ENCODE data around the gene PCBP4.

Gene PCBP4

DNA sequence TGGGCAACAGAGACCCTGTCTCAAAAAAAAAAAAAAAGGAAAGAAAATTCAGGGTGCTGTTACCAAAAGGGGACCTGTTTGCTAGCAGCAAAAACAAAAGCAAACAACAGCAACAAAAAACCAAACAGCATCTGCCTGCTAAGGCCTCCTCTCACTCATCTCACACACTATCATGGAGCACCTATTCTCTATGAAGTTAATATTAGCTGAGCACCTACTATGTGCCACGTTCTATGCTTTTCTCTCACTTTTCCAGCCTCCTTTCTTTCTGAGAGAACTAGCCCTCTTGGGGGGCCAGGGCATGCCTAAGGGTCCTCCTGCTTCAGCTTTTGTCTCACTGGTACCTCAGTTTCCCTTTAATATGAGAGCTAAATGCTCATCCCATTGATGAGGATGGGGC lies 12.5 kb downstream of the PCBP4 start:
- DNase-seq: no peak

DNA sequence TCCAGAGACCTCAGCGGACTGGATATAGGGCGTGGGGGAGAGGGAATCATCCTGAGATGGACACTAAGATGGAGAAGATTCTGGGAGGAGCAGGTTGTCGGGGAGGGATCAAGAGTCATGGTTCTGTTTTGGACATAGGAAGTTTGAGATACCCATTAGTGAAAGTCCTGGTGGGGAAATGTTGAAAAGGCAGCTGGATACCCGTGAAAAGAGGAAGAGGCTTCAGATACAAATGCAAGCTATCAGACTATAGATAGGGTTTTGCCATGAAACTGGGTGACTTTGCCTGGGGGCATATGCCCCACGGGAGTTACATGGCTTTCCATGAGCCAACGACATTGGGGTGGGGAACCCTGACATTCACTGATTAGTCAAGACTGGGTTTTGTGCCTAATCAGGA lies 13.1 kb downstream of the PCBP4 start:
- DNase-seq: no peak

DNA sequence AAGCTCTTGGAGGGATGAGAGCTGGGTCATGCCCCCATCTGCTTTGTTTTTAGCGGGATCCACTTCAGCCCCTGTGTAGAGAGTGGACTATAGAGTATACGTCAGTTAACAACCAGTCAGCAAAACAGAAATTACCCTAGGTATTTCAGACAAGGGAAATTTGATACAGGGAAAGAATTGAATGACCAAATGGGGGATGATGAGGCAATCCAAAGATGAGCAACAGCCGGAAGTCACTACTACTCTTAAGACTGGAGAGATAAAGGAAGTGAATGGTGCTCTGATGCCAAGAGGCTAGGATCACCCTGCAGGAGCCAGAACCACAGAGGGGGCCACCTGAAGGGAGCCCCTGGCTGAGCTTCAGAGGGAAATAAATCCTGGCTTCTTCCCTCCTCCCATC lies 13.8 kb downstream of the PCBP4 start:
- DNase-seq: no peak

DNA sequence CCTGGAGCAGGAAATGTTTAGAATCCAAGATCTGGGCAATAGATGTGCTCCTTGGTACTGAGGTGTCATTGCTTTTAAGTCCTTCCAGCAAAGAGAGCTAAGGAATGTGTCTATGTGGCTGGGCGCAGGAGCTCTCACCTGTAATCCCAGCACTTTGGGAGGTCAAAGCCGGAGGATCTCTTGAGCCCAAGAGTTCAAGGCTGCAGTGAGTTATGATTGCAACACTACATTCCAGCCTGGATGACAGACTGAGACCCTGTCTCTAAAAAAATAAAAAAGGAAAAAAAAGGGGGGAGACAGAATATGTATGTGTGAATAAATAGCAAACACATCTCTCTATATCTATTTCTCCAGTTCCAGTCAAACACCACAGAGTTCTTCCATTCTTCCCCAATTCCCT lies 16.4 kb downstream of the PCBP4 start:
- no peak for DNase-seq

DNA sequence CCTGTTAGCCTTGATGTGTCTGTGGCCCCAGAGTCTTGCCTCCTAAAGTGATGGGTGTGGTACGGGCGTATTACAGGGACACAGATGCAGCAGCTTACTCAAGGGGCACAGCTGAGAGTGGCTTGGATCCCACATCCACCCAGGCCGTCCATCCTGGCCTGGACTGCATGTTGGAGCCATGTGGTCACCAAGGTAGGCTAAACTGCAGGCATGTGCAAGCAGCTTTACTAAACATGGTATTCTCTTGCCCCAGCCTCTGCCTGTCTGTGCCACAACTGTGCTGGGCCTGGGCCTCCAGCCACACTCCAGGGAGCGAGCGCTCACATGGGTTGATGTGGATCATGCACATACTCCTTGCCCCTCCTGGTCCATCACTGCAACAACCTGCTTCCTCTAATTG lies 18.1 kb downstream of the PCBP4 start:
- DNase-seq: no peak

DNA sequence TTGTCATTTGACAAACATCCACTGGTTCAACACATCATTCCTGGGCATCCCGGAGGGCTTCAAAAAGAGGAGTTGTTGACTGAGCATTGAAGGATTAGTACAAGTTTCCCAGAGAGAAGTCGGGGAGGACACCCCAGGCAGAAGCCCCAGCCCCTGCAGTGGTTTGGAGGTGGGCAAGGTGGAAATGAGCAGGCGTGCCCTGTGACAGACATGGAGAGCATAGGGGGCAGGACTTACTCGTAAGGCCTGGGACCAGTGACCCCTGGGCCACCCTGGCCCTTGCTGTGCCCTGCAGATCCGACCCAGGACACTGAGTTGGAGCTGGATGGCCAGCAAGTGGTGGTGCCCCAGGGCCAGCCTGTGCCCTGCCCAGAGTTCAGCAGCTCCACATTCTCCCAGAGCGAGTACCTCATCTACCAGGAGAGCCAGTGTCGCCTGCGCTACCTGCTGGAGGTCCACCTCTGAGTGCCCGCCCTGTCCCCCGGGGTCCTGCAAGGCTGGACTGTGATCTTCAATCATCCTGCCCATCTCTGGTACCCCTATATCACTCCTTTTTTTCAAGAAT lies 19.2 kb downstream of the PCBP4 start:
- DNase-seq: no peak

DNA sequence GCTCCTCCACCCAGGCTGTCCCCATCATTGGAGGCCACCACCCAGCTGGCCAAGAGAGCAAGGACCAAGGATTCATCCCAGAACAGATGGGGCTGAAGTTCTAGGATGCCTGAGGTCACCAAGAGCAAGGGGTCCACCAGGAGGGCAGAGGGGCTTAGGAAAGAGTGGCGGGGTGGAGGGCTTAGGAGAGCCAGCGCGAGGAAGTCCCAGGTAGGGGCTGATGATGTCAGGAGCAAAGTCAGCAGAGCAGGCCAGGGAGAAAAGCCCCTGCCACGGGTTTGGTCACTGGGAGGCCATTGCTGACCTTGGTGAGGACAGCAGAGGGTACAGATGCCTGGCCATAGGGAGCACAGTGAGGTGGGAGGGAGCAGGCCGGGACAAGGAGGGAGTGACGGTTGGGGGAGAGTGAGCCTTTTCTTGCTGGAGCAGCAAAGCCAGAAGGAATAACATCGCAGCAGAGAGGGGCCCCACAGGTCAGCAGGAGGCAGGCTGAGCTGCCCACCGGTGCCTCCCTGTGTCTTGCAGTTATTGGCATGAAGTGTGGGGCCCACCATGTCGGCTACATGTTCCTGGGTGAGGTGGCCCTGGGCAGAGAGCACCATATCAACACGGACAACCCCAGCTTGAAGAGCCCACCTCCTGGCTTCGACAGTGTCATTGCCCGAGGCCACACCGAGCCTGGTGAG lies 19.9 kb downstream of the PCBP4 start:
- DNase-seq: peak; percentile 12

DNA sequence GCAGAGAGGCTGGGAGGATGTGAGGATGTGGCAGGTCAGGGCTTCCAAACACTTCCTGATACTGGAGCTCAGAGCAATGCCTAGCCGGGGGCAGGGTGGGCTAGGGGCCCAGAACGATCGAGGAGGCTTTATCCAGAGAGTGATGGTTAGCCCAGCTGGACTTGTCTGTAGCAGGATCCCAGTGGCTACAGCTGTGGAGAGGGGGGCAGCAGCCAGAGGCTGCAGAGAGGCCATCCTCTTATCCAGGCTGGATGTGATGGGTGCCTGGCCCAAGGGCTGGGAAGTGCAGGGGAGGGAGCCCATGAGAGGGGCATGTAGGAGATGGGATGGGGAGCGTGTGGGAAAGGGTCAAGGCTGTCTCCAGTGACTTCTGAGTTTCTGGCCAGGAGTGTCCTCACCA lies 20.5 kb downstream of the PCBP4 start:
- DNase-seq: peak; percentile 9

DNA sequence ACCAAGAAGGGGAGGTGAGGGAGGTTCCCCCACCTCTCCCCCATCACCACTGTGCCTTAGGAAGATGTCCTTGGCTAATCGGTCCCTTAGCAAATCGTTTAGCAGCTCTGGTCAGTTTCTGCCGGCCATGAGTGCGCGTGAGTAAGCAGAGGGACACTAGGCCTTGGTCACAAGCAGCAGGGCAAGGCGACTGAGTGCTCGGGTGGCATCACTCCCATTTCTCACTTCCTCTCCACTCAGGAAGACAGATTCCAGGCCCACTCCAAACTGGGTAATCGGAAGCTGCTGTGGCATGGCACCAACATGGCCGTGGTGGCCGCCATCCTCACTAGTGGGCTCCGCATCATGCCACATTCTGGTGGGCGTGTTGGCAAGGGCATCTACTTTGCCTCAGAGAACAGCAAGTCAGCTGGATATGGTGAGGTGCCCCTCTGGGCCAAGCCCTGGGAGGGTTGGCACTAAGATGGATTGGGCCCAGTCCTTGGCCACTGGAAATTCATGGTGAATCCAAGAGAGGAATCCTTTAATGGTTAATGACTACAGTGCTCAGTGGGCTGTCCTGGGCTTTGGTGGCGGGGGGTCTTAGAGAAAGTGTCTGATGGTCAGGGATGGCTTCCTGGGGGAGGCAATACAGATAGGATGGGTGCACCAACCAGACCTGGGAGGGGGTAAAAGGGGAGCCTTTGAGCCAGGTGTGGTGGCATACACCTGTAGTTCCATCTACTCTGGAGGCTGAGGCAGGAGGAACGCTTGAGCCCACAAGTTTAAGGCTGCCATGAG lies 21.1 kb downstream of the PCBP4 start:
- peak; percentile 11 for DNase-seq

DNA sequence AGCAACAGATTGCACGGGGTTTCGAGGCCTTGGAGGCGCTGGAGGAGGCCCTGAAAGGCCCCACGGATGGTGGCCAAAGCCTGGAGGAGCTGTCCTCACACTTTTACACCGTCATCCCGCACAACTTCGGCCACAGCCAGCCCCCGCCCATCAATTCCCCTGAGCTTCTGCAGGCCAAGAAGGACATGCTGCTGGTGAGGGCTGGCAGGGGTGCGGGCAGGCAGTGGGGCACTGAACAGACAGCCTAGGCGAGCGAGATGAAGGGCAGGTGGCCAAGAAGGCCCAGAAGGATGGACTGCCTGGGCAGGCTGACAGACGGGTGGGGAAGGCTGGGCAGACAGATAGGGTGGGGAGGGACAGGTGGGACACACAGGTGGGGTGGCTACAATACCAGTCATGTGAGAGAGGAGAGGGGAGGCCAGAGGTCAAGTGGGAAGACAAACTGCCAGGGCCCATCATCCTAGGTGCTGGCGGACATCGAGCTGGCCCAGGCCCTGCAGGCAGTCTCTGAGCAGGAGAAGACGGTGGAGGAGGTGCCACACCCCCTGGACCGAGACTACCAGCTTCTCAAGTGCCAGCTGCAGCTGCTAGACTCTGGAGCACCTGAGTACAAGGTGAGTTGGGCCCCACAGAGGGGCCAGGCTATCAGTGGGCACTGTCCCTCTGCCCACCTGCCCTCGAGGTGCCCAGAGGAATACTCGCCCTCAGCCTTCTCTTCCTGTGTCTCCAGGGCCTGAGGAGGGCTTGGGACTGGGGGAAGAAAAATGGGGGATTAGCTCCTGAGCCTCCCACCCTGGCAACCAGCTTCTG lies 22.0 kb downstream of the PCBP4 start:
- peak; percentile 17 for DNase-seq

DNA sequence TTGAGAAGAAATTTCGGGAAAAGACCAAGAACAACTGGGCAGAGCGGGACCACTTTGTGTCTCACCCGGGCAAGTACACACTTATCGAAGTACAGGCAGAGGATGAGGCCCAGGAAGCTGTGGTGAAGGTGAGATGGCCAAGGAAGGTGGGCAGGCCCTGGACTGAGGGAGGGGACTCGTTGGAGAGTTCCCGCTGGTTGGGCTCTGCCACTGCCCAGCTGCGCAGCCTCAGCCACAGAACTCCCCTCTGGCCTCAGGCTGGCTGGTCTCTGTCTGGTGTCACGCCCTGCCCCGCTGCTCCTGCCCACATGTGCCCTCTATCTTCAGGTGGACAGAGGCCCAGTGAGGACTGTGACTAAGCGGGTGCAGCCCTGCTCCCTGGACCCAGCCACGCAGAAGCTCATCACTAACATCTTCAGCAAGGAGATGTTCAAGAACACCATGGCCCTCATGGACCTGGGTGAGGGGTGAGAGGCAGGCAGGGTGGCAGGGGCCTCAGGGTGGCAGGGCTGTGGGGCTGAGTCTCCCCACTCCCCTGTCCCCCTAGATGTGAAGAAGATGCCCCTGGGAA lies 22.7 kb downstream of the PCBP4 start:
- DNase-seq: no peak

DNA sequence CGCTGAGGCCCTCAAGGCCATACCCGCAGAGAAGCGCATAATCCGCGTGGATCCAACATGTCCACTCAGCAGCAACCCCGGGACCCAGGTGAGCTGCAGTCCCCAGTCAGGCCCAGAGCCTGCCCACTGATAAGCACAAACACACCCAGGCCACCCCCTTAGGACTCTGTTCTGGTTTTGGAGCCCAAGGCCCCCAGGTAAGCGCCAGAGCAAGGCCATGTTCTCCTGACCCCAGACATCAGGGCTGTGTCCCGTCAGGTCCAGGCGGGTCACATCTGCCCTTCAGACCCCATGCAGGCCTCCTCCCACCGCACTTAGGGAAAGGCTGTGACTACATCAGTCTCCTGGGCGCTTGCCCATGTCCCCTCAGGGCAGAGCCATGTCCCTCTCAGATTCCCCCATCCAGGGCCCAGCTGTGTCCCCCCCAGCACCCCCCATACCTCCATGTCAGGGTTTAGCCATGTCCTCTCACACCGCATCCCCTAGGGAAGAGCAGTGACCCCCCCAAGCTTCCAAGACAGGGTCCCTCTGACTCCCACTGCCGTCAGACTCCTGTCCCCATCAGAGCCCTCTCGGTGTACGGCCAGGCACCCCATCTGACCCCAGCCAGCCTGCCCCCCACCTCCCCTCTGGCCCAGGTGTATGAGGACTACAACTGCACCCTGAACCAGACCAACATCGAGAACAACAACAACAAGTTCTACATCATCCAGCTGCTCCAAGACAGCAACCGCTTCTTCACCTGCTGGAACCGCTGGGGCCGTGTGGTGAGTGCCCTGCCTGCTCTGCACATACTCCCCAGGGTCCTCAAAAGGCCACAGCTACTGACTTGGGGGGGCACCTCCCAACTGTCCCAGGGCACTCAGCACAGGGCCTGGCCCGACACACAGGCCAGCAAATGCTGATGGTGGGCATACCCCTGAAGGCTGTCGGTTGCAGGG lies 23.5 kb downstream of the PCBP4 start:
- DNase-seq: peak; percentile 23

DNA sequence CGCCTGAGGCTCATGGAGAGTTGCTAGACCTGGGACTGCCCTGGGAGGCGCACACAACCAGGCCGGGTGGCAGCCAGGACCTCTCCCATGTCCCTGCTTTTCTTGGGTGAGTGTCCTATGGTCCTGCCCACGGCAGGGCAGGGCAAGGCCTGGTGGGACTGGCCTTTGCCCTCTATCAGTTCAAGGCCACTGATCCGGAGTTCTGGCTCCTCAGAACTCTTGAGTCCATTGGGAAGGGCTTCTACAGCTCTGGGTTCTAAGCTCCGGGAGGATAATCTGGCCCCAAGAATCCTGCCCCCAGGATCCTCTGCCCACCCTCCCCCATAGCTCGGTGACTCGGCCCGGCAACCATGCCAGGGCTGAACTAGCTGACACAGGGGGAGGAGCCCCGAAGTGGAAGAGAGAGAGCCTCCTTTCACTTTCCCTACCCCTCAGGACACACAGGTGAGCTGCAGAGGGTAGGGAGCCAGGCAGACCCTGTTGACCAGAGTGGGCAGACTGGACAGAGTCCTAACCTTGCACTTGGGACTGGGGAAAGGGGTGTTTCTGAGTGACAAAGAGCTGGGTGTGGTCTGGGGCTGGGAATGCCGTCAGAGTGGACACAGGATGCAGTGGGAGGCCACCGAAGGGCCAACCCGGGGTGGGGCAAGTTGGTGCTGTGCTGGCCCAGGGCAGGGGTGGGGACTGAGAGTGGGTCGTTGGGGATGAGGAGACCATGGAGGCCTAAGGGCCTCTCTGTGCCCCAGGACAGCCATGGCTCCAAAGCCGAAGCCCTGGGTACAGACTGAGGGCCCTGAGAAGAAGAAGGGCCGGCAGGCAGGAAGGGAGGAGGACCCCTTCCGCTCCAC lies 24.4 kb downstream of the PCBP4 start:
- DNase-seq: peak; percentile 49

DNA sequence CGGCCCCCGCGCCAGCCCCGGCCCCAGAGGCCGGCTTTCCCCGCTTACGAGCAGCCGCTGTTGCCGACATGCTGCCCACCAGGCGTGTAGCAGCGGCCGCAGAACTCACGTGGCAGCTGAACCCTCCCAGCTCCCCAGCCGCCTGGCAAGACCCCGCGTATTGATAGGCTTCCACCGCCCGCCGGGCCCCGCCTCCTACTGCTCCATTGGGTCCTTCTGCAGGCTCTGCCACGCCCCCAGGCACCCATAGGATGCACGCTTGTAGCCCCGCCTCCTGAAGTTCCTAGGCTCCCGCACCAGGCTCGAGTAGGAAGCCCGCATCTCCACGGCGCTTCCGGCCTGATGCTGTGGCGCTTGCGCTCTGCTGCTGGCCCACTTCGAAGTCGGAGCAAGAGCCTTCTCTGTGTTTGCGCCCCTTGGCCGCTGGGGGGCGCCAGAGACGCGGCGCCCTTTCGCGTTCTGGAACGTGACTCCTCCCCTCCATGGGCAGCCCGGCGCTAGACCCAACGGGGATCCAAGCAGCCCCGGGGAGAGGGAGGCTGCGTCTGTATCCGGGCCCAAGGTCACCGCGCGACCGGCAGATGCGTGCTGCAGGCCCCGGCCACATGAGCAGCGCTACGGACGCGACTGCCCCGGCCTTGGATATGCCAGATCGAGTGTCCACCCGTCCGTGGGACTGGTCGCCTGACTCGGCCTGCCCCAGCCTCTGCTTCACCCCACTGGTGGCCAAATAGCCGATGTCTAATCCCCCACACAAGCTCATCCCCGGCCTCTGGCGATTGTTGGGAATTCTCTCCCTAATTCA lies 25.3 kb downstream of the PCBP4 start, which contains the start of the genes PARP3 and RRP9:
Gene PARP3, plus strand, starts transcription at position 566 of the 805 bp plus-strand sequence. CDS start 993 bp downstream, outside the sequence.
Gene RRP9, minus strand, starts transcription at position 107 of the 805 bp plus-strand sequence. Its CDS starts 37 bp downstream, at position 70.
- peak; percentile 100 for DNase-seq

DNA sequence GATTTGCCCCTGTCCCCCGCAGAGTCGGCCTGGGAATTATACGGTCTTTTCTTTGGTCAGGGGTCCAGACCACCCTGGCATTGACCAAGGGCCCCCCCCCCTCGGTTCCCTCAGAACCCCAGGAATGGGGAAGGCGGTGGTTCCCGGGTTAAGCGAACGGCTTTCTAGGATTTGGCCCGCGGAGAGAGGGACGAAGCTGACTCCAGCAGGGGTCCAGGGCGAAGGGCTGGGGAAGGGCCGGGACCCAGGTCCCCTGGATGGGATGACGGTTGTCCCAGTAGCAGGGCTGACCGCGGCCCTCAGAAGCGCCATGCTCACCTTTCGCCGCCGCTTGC lies 25.8 kb downstream of the PCBP4 start:
- no peak for DNase-seq

DNA sequence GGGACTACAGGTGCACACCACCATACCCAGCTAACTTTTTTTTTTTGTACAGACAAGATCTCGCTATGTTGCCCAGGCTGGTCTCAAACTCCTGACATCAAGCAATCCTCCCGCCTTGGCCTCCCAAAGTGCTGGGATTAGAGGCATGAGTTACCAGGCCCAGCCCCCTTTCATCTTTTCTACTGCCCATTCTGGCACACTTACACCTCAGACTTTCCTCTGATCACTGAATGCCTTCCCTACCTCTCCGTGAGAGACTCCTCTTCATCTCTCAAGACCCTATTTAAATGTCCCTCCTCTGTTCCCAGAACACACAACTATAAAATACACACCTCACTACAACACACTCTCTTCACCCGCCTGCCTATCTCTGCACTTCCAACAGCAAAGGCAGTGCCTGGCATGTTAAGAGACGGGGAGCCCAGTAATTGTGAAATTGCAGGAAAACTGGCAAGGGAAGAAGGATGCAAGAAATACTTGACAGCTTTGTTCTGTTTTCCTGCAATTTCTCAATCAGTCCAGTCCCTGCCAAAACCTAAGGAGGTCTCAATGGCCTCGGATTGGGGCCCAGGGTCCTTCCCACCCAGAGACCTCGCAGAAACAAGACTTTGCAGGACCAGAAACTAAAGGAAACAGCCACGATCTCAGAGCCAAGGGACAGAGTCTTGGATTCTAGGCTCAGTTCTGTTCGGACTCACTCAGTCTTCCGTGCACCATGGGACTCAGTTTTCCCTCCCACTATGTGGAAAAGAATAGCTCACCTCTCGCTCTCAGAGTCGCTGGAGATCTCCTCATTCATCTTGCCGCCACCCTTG lies 26.4 kb downstream of the PCBP4 start:
- DNase-seq: no peak

DNA sequence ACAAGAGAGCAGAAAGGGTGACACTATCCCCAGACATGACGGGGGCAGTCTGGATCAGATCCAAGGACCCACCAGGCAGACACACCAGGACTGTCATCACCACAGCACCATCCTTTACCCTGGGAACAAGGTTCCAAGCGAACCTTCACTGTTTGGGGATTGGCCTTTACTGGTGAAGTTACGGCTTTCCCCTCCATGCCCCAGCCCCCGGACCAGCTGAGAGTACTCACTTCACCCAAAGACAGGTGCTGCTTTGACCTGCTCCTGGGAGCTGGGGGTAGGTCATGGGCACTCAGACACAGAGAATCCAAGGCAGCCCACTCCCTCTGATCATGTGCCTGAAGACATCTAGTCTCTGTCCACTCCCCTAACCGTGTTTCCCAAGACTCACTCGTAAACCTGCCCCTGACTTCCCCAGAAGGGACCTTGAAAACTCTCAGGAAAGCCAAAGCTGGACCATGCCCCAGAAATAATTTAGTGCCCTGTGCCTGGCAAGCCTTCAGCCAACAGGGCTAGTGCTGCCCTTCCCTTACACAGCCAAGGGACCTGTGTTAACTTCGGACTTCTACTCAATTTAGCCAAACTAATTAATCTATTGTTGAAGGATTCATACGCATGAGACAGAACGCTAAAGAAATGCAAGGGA lies 28.4 kb downstream of the PCBP4 start:
- DNase-seq: no peak

All from right hindlimb (tissue), 1 donor.